SKM-1 treated with dmso at 0.1 percent for 144 hours (cell line): ENCODE data around the gene TAC4.
"Not testable (repeated sequence)": the region's sequence is repeated elsewhere in the genome, so short reads cannot be mapped to it uniquely, and the experiment has no call there.

ENCODE experiments used
- DNase-seq: peaks from one replicate; lab custom pipeline; 2025; ENCODE audit not compliant: unreplicated experiment; lab: John Stamatoyannopoulos, UW

TAC4 gene

GRCh38 chr17:49843774-49844350, 4.0 kb downstream of the TAC4 start:
- DNase-seq = no peak

- DNase-seq = no peak
Measured at GRCh38 chr17:49842846-49843245, 5.0 kb downstream of the TAC4 start.

DNA sequence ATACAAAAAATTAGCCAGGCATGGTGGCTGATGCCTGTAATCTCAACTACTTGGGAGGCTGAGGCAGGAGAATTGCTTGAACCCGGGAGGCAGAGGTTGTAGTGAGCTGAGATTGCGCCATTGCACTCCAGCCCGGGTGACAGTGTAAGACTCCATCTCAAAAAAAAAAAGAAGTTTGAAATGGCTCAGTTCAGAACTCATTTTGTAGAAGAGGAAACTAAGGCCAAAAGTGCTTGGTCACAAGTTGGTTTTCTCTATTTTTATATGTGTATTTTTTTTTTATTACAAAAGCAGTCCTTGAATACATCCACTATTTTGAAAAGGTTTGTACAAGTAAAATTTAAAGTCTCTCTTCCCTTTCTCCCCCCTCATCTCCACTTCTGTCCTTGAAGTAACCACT, 5.5 kb downstream of the TAC4 start:
- DNase-seq = no peak

GRCh38 chr17:49841548-49841947, 6.3 kb downstream of the TAC4 start:
- DNase-seq = no peak

- no peak for DNase-seq
Measured at GRCh38 chr17:49839455-49839854, 8.4 kb downstream of the TAC4 start.

DNA sequence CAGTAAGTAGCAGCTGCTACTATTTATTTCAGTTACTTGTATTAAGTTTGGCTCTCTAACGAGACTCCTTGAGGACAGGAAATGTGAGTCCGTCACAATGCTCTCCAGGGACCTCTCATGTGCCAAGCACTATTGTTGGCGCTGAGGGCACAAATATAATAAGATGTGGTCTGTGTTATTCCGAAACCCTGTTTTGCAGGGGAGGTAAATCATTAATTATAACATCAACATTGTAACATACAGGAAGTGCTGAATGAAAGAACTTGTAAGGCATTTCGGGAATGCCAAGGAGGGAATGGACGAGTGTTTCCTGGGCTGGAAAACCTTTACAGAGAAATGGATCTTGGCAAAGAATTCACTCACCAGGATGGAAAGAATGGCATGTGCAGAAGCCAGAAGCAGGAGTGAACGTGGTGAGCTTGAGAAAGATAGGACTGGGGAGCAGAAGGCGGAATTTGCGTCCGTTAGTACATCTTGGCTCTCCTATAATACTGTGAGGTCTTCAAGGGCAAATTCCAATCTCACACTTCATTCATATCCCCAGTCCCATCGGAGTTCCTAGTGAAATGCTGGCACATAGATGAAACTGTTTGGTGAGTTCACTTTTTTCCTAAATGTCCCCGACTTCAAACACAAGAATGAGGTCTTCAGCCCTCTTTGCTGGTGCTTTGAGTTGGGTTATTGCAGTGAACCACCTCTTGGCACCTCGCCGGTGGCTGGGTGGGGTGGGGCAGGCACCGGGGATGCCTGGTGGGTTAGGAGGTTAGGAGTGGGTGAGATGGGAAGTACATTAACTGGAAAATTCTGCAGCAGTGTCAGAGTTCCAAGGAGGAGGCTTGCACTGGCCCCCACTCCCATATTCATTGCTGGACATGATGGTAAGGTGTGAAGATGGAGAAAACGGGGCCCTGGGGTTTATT, 11.5 kb downstream of the TAC4 start:
- no peak for DNase-seq

GRCh38 chr17:49835472-49835871, 12.4 kb downstream of the TAC4 start:
- DNase-seq = no peak

- no peak for DNase-seq
Measured at GRCh38 chr17:49834118-49834743, 13.6 kb downstream of the TAC4 start.

GRCh38 chr17:49832840-49833599, 14.8 kb downstream of the TAC4 start:
- no peak for DNase-seq

DNA sequence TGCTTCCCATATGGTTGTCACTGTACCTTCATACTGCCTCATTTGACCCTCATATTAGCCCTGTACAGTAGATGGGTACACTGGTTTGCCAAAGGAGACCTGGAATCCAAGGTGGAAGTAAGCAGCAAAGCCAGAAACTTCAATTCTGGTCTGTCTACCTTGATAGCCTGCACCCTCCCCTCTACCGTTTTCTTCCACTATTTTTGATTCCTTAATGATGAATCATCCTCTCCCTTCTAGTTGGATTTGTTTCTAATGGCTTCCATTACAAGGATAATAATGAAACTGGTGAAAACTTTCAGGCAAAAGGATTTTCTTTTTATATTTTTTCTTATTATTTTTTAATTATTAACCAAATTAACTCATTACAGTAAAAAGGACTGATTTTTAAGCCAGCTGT, 17.3 kb downstream of the TAC4 start:
- DNase-seq = no peak

GRCh38 chr17:49829026-49829425, 18.8 kb downstream of the TAC4 start:
- no peak for DNase-seq

DNA sequence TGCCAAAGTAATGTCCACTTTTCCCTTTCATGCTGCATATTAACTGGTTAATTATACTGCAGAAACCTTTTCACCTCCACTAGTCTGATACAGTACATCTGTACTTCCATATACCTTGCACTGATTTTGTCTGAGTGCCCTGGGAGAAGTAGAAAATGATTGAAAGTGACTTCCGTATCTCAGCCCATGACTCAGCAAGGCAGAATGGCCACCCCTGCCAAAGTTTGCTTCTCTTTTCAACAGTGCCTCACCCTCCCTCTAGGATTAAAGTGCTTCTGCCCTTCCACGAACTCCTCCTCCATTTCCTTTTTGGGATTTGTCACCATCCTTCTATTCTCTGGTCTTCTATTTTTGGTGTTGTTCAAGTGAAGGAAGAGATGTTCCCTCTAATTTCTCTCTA, 19.5 kb downstream of the TAC4 start:
- not testable (repeated sequence) for DNase-seq

DNA sequence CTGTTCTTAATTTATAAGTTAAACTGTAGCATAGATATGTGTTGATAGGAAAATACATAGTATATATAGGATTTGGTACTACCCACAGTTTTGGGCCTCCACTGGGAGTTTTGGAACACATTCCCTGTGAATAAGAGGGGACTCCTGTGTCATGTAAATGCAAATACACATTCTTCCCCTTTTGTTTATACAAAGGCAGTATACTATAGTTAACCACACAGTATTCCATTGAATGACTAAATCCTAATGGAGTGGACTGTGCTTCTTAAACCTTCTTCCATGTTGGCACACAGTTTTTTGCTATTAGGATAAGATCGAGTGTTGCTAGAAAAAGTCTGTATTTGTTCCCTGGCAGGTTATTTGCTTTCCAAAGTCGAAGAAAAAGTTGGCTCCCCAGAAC, 22.2 kb downstream of the TAC4 start:
- DNase-seq = no peak

DNA sequence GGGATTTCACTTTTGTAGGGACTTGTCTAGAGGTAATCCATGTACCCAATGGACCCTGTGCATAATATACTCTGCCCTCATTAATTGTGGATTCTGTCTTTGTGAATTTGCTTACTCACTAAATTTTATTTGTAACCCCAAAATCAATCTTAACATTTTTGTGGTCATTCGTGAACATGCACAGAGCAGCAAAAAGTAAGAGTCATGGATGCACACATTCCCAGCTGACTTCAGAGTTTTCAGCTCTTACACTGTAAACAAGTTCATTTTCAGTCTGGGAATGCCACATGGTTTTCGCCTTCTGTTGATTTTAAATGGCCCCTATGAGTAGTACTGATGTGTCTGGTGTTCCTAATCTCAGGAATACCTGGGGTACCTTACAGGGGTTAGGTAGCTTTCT, 24.3 kb downstream of the TAC4 start:
- DNase-seq = no peak

DNA sequence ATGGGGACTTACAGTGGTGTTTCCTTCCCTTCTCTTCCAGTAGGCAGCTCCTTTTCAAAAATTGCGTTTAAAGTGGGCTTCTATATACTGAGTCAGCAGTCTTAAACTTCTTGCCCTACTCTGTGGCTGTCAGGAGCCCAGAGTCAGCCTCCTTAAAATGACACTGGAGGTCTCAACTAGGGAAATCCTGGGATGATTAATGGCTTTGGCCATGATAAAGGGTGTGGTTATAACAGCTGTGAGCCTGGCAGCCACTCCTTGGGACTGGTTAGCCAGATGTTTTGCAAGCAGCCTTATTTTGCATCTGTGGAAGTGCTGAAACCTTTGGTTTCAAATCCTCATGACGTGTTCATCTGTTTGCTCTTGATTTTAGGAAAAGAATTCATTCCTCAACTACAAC, 25.0 kb downstream of the TAC4 start:
- DNase-seq = no peak

- DNase-seq = no peak
Measured at GRCh38 chr17:49821916-49822315, 26.0 kb downstream of the TAC4 start.

DNA sequence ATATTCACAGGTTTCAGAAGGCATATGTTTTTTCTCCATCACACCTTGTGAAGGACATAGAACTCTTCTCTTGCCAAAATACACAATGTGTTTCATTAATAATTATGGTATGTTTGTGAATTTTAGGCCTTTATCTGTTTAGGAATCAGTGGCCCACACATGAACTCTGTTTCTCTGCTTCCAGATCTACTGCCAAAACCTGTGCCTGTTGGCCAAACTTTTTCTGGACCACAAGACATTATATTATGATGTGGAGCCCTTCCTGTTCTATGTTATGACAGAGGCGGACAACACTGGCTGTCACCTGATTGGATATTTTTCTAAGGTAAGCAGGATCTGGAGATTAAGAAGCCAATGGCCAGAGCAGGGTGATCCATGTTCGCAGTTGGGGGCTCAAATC, 26.4 kb downstream of the TAC4 start:
- DNase-seq = no peak

DNA sequence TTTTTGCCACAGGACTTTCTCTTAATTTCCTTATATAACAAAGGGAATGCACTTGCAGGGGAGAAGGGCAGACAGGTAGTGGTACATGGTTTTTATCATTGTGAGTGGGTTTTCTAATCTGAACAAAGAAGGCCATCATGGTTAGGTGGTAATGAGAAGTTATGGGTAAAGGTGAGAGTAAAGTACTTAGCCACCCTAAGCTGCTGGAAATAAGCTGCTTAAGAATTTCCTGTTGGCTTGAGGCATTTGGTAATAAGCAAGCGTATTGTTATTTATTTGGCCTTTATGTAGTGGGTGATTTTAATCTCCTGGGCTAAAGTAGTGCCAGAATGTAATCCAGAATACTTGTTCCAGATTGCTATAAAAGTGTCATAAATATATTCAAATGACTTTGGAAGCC, 27.1 kb downstream of the TAC4 start:
- DNase-seq = no peak

GRCh38 chr17:49819651-49820050, 28.2 kb downstream of the TAC4 start:
- DNase-seq = no peak

DNA sequence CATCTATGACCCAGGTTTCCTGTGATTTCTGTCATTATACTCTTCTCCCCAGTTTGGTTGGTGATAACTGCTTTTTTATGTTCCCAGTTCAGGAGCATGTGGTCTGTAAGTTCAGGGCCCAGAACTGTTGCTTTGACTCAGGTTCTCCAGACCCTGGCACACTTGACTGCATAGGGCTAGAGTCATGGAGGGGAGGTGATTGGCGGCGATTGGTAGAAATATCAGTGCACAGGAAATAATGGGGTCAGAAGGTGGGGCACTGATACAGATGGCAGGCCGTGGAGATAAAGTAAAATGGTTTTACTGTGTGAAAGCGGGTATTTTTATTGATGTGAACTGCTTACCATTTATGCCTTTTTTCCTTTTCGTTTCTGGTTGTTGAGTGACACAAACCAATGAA, 28.7 kb downstream of the TAC4 start:
- no peak for DNase-seq

DNA sequence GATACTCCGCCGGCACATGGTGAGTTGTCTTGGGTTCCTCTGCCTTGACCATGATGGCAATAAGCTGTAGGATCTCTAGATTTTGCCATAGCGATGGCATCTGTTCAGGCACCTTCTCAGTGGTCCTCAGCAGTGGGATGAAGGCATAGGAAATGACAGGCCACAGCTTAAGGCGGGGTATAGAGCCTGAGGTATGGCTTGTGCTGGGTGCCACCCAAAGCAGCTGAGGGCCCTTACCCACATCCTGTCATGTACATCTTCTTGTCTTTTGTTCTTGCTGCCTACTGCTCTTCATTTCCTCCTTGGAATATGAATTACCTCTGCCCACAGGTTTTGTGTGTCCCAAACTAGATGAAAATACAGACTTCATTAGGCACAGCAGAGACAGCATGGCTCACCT, 29.9 kb downstream of the TAC4 start:
- no peak for DNase-seq
